A673 (cell line): ENCODE data around the gene NECTIN1. TPM values are rescaled to one million over a fixed set of nuclear protein-coding genes. Genes with fewer than 3 reads are reported as not detected.

ENCODE experiments used
- BruUV-seq: library from RNA; stranded (reverse); fragments of 400-500 nt; replicated peaks from 2 replicates; lab custom pipeline; 2021; lab: Mats Ljungman, UMichigan
- CTCF ChIA-PET: fragments of 300-600 bp; sonication (Branson Sonifier 250); formaldehyde crosslinking; loops from one replicate; lab custom pipeline; 2022; ENCODE audit warnings: antibody characterized with exemption; lab: Charles Lee
- POLR2A ChIA-PET: fragments of 300-600 bp; sonication (Branson Sonifier 250); formaldehyde crosslinking; loops from one replicate; lab custom pipeline; 2022; ENCODE audit warnings: antibody characterized with exemption; ENCODE audit not compliant: low non-redundant PET; lab: Charles Lee
- DNase-seq: peaks from one replicate; pipeline ENCODE4 v3.0.0-alpha.2; 2015; ENCODE audit warnings: low spot score
- H3K27ac ChIP-seq: fragments of 200-600 bp; sonication (generic); 2 replicates; pipeline ENCODE4 v1.5.1; 2016; ENCODE audit warnings: mixed run types, low read depth, mild to moderate bottlenecking, mixed read lengths, antibody characterized with exemption, low read length; ENCODE audit not compliant: poor library complexity, severe bottlenecking
- H3K27me3 ChIP-seq: fragments of 200-600 bp; sonication (generic); replicated peaks from 2 replicates; pipeline ENCODE4 v1.6.1; 2017; ENCODE audit warnings: mixed run types, low read depth, mild to moderate bottlenecking, mixed read lengths, antibody characterized with exemption, low read length; ENCODE audit not compliant: insufficient read depth, poor library complexity
- H3K36me3 ChIP-seq: fragments of 200-600 bp; sonication (generic); 2 replicates; pipeline ENCODE4 v1.6.1; 2016; ENCODE audit warnings: mixed run types, mild to moderate bottlenecking, mixed read lengths, antibody characterized with exemption, low read length; ENCODE audit not compliant: insufficient read depth, poor library complexity, severe bottlenecking
- H3K4me1 ChIP-seq: fragments of 200-600 bp; sonication (generic); 2 replicates; pipeline ENCODE4 v1.6.1; 2017; ENCODE audit warnings: mixed run types, mild to moderate bottlenecking, mixed read lengths, antibody characterized with exemption, low read length; ENCODE audit not compliant: insufficient read depth, poor library complexity, severe bottlenecking
- H3K4me3 ChIP-seq: fragments of 200-600 bp; sonication (generic); 2 replicates; pipeline ENCODE4 v1.5.1; 2016; ENCODE audit warnings: low read depth, mixed run types, mild to moderate bottlenecking, mixed read lengths, low read length; ENCODE audit not compliant: poor library complexity, severe bottlenecking
- H3K9me3 ChIP-seq: fragments of 200-600 bp; sonication (generic); 2 replicates; pipeline ENCODE4 v1.6.1; 2016; ENCODE audit warnings: mixed run types, low read depth, mild to moderate bottlenecking, mixed read lengths, antibody characterized with exemption, low read length; ENCODE audit not compliant: poor library complexity, severe bottlenecking
- CTCF ChIP-seq: fragments of 300-800, 200-600 bp; sonication (generic); conservative IDR thresholded peaks from 2 replicates; pipeline ENCODE4 v1.5.1; 2017; ENCODE audit warnings: low read depth, mild to moderate bottlenecking, antibody characterized with exemption, low read length, moderate library complexity, mixed read lengths
- EZH2 ChIP-seq: fragments of 200-600 bp; sonication (generic); IDR thresholded peaks from 2 replicates; pipeline ENCODE4 v1.6.1; 2017; ENCODE audit warnings: borderline replicate concordance, low read depth, mild to moderate bottlenecking, mixed read lengths, antibody characterized with exemption, low read length; ENCODE audit not compliant: poor library complexity, severe bottlenecking
- intact Hi-C: fragments of 100-400 bp; cut with micrococcal nuclease; formaldehyde crosslinking; loops from one replicate; pipeline ENCODE4 v1.10.0; 2022; ENCODE audit not compliant: unreplicated experiment
- total RNA-seq: library from RNA; stranded (reverse); gene quantifications from 2 replicates; pipeline ENCODE4 v1.2.3, GENCODE V29; 2021

Gene NECTIN1
- total RNA-seq, 1 experiment from 2014 or later: 10.1 TPM

DNA sequence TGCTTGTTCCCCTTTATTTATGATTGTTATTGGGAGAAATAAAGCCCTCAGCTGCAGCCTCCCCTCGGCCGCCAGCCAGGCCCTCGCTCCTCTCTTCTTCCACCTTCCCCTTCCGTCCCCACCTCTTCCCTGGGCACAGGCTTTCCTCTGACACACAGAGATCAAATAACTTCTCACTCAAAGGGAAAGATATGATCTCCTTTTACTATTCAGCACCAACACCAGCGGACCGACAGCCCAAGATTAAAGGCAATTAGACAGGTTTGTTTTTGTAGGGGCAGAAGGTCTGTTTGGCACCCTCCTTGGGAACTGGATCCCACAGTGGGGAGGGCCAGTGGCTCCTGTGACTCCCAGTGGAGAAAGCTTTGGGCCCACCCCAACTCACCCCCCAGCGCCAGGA is 23.0 kb downstream of the NECTIN1 start:
- Histone ChIP-seq H3K4me1 (no peaks in the 10 kb centered on the region), H3K27ac (no peak overlapping the region), H3K36me3 (no peaks in the 10 kb centered on the region), H3K4me3 (no peak overlapping the region), H3K9me3 (no peaks in the 10 kb centered on the region), H3K27me3 (no peaks in the 10 kb centered on the region)
- POLR2A ChIA-PET: no interaction called here
- intact Hi-C loops: no loop called here
- TF ChIP-seq EZH2: no peak
- no peak for TF ChIP-seq CTCF
- no peak for DNase-seq
- CTCF ChIA-PET: no interaction called here
- BruUV-seq: no TSS peak

- Histone ChIP-seq H3K4me1 (no peaks in the 10 kb centered on the region), H3K4me3 (no peak overlapping the region), H3K27ac (no peak overlapping the region), H3K27me3 (no peaks in the 10 kb centered on the region), H3K9me3 (no peaks in the 10 kb centered on the region), H3K36me3 (no peaks in the 10 kb centered on the region)
- no TSS peak for BruUV-seq
- POLR2A ChIA-PET: no interaction called here
- DNase-seq: no peak
- intact Hi-C loops: no loop called here
- TF ChIP-seq CTCF (no peak), EZH2 (no peak)
- CTCF ChIA-PET: no interaction called here
These were observed 23.6 kb downstream of the NECTIN1 start for GRCh38 chr11:119705362-119705761.

- Histone ChIP-seq H3K27me3 (no peaks in the 10 kb centered on the region), H3K27ac (no peak overlapping the region), H3K4me1 (no peaks in the 10 kb centered on the region), H3K9me3 (no peaks in the 10 kb centered on the region), H3K4me3 (no peak overlapping the region), H3K36me3 (no peaks in the 10 kb centered on the region)
- BruUV-seq: no TSS peak
- POLR2A ChIA-PET: no interaction called here
- CTCF ChIA-PET: no interaction called here
- DNase-seq: no peak
- intact Hi-C loops: no loop called here
- no peak for TF ChIP-seq CTCF
- no peak for TF ChIP-seq EZH2
These were observed 24.2 kb downstream of the NECTIN1 start for GRCh38 chr11:119704849-119705248.
